ENCODE results near the gene MUC12. TPM values are rescaled to one million over a fixed set of nuclear protein-coding genes. Genes with fewer than 3 reads are reported as not detected.
"Not testable (repeated sequence)": the region's sequence is repeated elsewhere in the genome, so short reads cannot be mapped to it uniquely, and the experiment has no call there.

MUC12 gene
- total RNA-seq, 1 donor from 2014 or later, result 1.6 TPM

DNA sequence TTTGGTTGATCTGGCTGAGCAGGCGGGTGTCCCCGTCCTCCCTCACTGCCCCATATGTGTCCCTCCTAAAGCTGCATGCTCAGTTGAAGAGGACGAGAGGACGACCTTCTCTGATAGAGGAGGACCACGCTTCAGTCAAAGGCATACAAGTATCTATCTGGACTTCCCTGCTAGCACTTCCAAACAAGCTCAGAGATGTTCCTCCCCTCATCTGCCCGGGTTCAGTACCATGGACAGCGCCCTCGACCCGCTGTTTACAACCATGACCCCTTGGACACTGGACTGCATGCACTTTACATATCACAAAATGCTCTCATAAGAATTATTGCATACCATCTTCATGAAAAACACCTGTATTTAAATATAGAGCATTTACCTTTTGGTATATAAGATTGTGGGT is 89.0 kb downstream of the MUC12 start:
- no peak for TF ChIP-seq CTCF (conservative IDR thresholded peaks at IDR 0.05)
- no peak for DNase-seq (ENCODE audit: extremely low spot score, unreplicated experiment)
- Mint-ChIP-seq H3K27me3 (peaks cover 65% of the 10 kb centered on the region), H3K4me1 (ENCODE audit: unreplicated experiment) (no peaks in the 10 kb centered on the region), H3K27ac (no peak overlapping the region), H3K36me3 (no peaks in the 10 kb centered on the region), H3K4me3 (no peak overlapping the region), H3K9me3 (no peaks in the 10 kb centered on the region)

- H3K9me3 Mint-ChIP-seq, result no peaks in the 10 kb centered on the region
- no peak overlapping the region for H3K4me3 Mint-ChIP-seq
- no peak for TF ChIP-seq CTCF (conservative IDR thresholded peaks at IDR 0.05)
- DNase-seq (ENCODE audit: extremely low spot score, unreplicated experiment), result no peak
- H3K27ac Mint-ChIP-seq, result no peak overlapping the region
- no peaks in the 10 kb centered on the region for H3K4me1 Mint-ChIP-seq (ENCODE audit: unreplicated experiment)
- no peaks in the 10 kb centered on the region for H3K36me3 Mint-ChIP-seq
- H3K27me3 Mint-ChIP-seq, result peaks cover 67% of the 10 kb centered on the region
Observed at GRCh38 chr7:101059620-101059942, 90.2 kb downstream of the MUC12 start.

GRCh38 chr7:101060992-101061391 is 91.6 kb downstream of the MUC12 start:
- Mint-ChIP-seq H3K4me3 (no peak overlapping the region), H3K27me3 (peaks cover 57% of the 10 kb centered on the region), H3K27ac (no peak overlapping the region), H3K4me1 (ENCODE audit: unreplicated experiment) (peaks cover under 1% of the 10 kb centered on the region), H3K36me3 (no peaks in the 10 kb centered on the region), H3K9me3 (no peaks in the 10 kb centered on the region)
- no peak for TF ChIP-seq CTCF (conservative IDR thresholded peaks at IDR 0.05)
- no peak for DNase-seq (ENCODE audit: extremely low spot score, unreplicated experiment)

GRCh38 chr7:101064176-101064550 is 94.8 kb downstream of the MUC12 start:
- not testable (repeated sequence) for DNase-seq (ENCODE audit: extremely low spot score, unreplicated experiment); H3K36me3 Mint-ChIP-seq; H3K9me3 Mint-ChIP-seq; H3K4me3 Mint-ChIP-seq; H3K27ac Mint-ChIP-seq
- Mint-ChIP-seq H3K27me3 (peaks cover 42% of the 10 kb centered on the region), H3K4me1 (ENCODE audit: unreplicated experiment) (peaks cover 11% of the 10 kb centered on the region)

- not testable (repeated sequence) for H3K9me3 Mint-ChIP-seq; H3K36me3 Mint-ChIP-seq; H3K27ac Mint-ChIP-seq; DNase-seq (ENCODE audit: extremely low spot score, unreplicated experiment); H3K4me3 Mint-ChIP-seq
- Mint-ChIP-seq H3K4me1 (ENCODE audit: unreplicated experiment) (peaks cover 11% of the 10 kb centered on the region), H3K27me3 (peaks cover 38% of the 10 kb centered on the region)
Observed at GRCh38 chr7:101065162-101065561, 95.8 kb downstream of the MUC12 start.

- Mint-ChIP-seq H3K9me3 (no peaks in the 10 kb centered on the region), H3K36me3 (no peaks in the 10 kb centered on the region), H3K27ac (peak overlapping the region; percentile 9), H3K4me3 (peak overlapping the region; percentile 6), H3K4me1 (ENCODE audit: unreplicated experiment) (peaks cover 11% of the 10 kb centered on the region), H3K27me3 (peaks cover 32% of the 10 kb centered on the region)
- no peak for DNase-seq (ENCODE audit: extremely low spot score, unreplicated experiment)
- TF ChIP-seq CTCF (conservative IDR thresholded peaks at IDR 0.05), result no peak
Observed at GRCh38 chr7:101066141-101066832, 96.9 kb downstream of the MUC12 start.

DNA sequence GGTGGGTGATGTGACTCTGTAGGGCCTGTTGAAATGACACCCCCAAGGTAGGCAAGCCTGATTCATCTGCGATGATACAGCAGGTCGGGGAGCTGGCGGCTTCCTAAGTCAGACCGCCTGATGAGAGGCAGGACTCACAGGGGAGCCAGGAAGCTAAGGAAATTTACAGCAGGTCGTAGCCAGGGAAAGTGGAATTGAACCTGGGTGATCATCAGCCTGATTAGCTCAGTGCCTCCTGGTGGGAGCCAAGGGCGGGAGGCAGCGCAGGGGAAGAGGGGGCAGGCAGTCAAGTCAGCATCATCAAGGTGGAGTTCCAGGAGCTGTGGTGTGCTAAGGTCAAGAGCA is 97.4 kb downstream of the MUC12 start:
- H3K9me3 Mint-ChIP-seq, result no peaks in the 10 kb centered on the region
- H3K27ac Mint-ChIP-seq, result no peak overlapping the region
- peaks cover 28% of the 10 kb centered on the region for H3K27me3 Mint-ChIP-seq
- peak overlapping the region; percentile 6 for H3K4me3 Mint-ChIP-seq
- H3K4me1 Mint-ChIP-seq (ENCODE audit: unreplicated experiment), result peaks cover 11% of the 10 kb centered on the region
- no peak for TF ChIP-seq CTCF (conservative IDR thresholded peaks at IDR 0.05)
- DNase-seq (ENCODE audit: extremely low spot score, unreplicated experiment), result no peak
- no peaks in the 10 kb centered on the region for H3K36me3 Mint-ChIP-seq
